ENCODE data around the gene FYCO1. TPM values are rescaled to one million over a fixed set of nuclear protein-coding genes. Genes with fewer than 3 reads are reported as not detected.
"Not testable (repeated sequence)": the region's sequence is repeated elsewhere in the genome, so short reads cannot be mapped to it uniquely, and the experiment has no call there.

Gene FYCO1
- total RNA-seq, 1 experiment from 2014 or later = 5.3 TPM

GRCh38 chr3:46012246-46012645 is 16.6 kb upstream of the FYCO1 start:
- DNase-seq (ENCODE audit: extremely low read depth, low read depth) = no peak

- DNase-seq (ENCODE audit: extremely low read depth, low read depth) = no peak
Measured at GRCh38 chr3:46010519-46011113, 15.0 kb upstream of the FYCO1 start.

GRCh38 chr3:46008058-46008457 is 12.4 kb upstream of the FYCO1 start:
- no peak for DNase-seq (ENCODE audit: extremely low read depth, low read depth)

- no peak for DNase-seq (ENCODE audit: extremely low read depth, low read depth)
Measured at GRCh38 chr3:46007280-46007679, 11.7 kb upstream of the FYCO1 start.

GRCh38 chr3:46006238-46007032 is 10.8 kb upstream of the FYCO1 start:
- no peak for DNase-seq (ENCODE audit: extremely low read depth, low read depth)

GRCh38 chr3:46003706-46004105 is 8.1 kb upstream of the FYCO1 start:
- DNase-seq (ENCODE audit: extremely low read depth, low read depth) = not testable (repeated sequence)

GRCh38 chr3:46001178-46001577 is 5.6 kb upstream of the FYCO1 start:
- no peak for DNase-seq (ENCODE audit: extremely low read depth, low read depth)

GRCh38 chr3:45997942-45998341 is 2.3 kb upstream of the FYCO1 start:
- no peak for DNase-seq (ENCODE audit: extremely low read depth, low read depth)

GRCh38 chr3:45997499-45997898 is 1.9 kb upstream of the FYCO1 start:
- not testable (repeated sequence) for DNase-seq (ENCODE audit: extremely low read depth, low read depth)

- no peak for DNase-seq (ENCODE audit: extremely low read depth, low read depth)
Measured at GRCh38 chr3:45994419-45995235, 997 bp downstream of the FYCO1 start.

GRCh38 chr3:45993421-45994027 is 2.1 kb downstream of the FYCO1 start:
- DNase-seq (ENCODE audit: extremely low read depth, low read depth) = no peak

GRCh38 chr3:45992821-45993221 is 2.8 kb downstream of the FYCO1 start:
- DNase-seq (ENCODE audit: extremely low read depth, low read depth) = no peak

- no peak for DNase-seq (ENCODE audit: extremely low read depth, low read depth)
Measured at GRCh38 chr3:45992133-45992729, 3.4 kb downstream of the FYCO1 start.

GRCh38 chr3:45991341-45991740 is 4.3 kb downstream of the FYCO1 start:
- DNase-seq (ENCODE audit: extremely low read depth, low read depth) = no peak

- no peak for DNase-seq (ENCODE audit: extremely low read depth, low read depth)
Measured at GRCh38 chr3:45990181-45990580, 5.4 kb downstream of the FYCO1 start.

- no peak for DNase-seq (ENCODE audit: extremely low read depth, low read depth)
Measured at GRCh38 chr3:45988804-45989203, 6.8 kb downstream of the FYCO1 start.

GRCh38 chr3:45988362-45988761 is 7.3 kb downstream of the FYCO1 start:
- DNase-seq (ENCODE audit: extremely low read depth, low read depth) = no peak

GRCh38 chr3:45987368-45988291 is 8.0 kb downstream of the FYCO1 start:
- no peak for DNase-seq (ENCODE audit: extremely low read depth, low read depth)

- DNase-seq (ENCODE audit: extremely low read depth, low read depth) = no peak
Measured at GRCh38 chr3:45986303-45986982, 9.2 kb downstream of the FYCO1 start.
